GM12878 (cell line): Measurements from ENCODE around the gene TEPSIN. TPM values are rescaled to one million over a fixed set of nuclear protein-coding genes. Genes with fewer than 3 reads are reported as not detected.

Source experiments
- ATAC-seq: fragments of 200-7000 bp; cut with Tn5 transposase; 3 replicates; pipeline ENCODE4 v1.9.1; 2020; ENCODE audit warnings: mild to moderate bottlenecking, moderate library complexity
- BruUV-seq: library from RNA; stranded (reverse); fragments of 400-500 nt; replicated peaks from 2 replicates; lab custom pipeline; 2021; lab: Mats Ljungman, UMichigan
- CTCF ChIA-PET: fragments of 300-600 bp; sonication (Branson Sonifier 250); formaldehyde crosslinking; extraction: SDS; loops from one replicate; lab custom pipeline; 2021; ENCODE audit warnings: inconsistent platforms; lab: Yijun Ruan, JAX
- POLR2A ChIA-PET: fragments of 350-600 bp; formaldehyde crosslinking; extraction: SDS; loops from one replicate; lab custom pipeline; 2021; ENCODE audit warnings: inconsistent platforms; lab: Charles Lee
- RAD21 ChIA-PET: fragments of 300-600 bp; sonication (Branson Sonifier 250); formaldehyde crosslinking; loops from one replicate; lab custom pipeline; 2023; ENCODE audit warnings: antibody characterized with exemption; ENCODE audit not compliant: unreplicated experiment; lab: Charles Lee
- SMC1A ChIA-PET: fragments of 300-600 bp; sonication (Branson Sonifier 250); formaldehyde crosslinking; loops from one replicate; lab custom pipeline; 2023; ENCODE audit not compliant: unreplicated experiment, uncharacterized antibody; lab: Charles Lee
- DNase-seq: peaks from one replicate; pipeline ENCODE4 v3.0.0-alpha.2; 2011; ENCODE audit warnings: low read depth, low spot score
- FAIRE-seq: peaks from 3 replicates; lab custom pipeline; 2011; peaks lifted over from hg19 to GRCh38; lab: Jason Lieb, UNC
- H2AFZ ChIP-seq: 2 replicates; pipeline ENCODE4 v1.6.0; 2011; ENCODE audit warnings: low read depth, low read length, control low read depth; ENCODE audit not compliant: control insufficient read depth
- H3K27ac ChIP-seq: 2 replicates; pipeline ENCODE4 v1.5.1; 2011; ENCODE audit warnings: control low read depth; ENCODE audit not compliant: control insufficient read depth, insufficient read depth
- H3K27me3 ChIP-seq, 2 experiments: replicated peaks in 1 of 2; 2 replicates each; pipeline versions ENCODE4 v1.6.0 to v1.6.1; 2011; ENCODE audit warnings: low read length in 1 of 2; ENCODE audit not compliant: control insufficient read depth in 2 of 2, insufficient read depth in 2 of 2
- H3K36me3 ChIP-seq, 2 experiments: 2 replicates each; pipeline ENCODE4 v1.5.1; 2011; ENCODE audit warnings: low read length in 1 of 2; ENCODE audit not compliant: control insufficient read depth in 2 of 2, insufficient read depth in 2 of 2
- H3K4me1 ChIP-seq: 2 replicates; pipeline ENCODE4 v1.6.1; 2011; ENCODE audit warnings: mild to moderate bottlenecking, low read length, moderate library complexity, mixed read lengths; ENCODE audit not compliant: control insufficient read depth, insufficient read depth
- H3K4me2 ChIP-seq: 2 replicates; pipeline ENCODE4 v1.6.0; 2011; ENCODE audit warnings: control low read depth; ENCODE audit not compliant: control insufficient read depth, insufficient read depth
- H3K4me3 ChIP-seq: fragments of 200-600 bp; sonication (generic); 2 replicates; pipeline ENCODE4 v1.5.1; 2016
- H3K79me2 ChIP-seq: 2 replicates; pipeline ENCODE4 v1.6.0; 2011; ENCODE audit warnings: low read length; ENCODE audit not compliant: control insufficient read depth, insufficient read depth
- H3K9ac ChIP-seq: 2 replicates; pipeline ENCODE4 v1.8.0; 2011; ENCODE audit warnings: low read length, control low read depth, mixed read lengths; ENCODE audit not compliant: control insufficient read depth, insufficient read depth
- H3K9me3 ChIP-seq: replicated peaks from 3 replicates; pipeline ENCODE4 v1.5.1; 2011; ENCODE audit warnings: mild to moderate bottlenecking, low read length; ENCODE audit not compliant: control insufficient read depth, insufficient read depth
- H4K20me1 ChIP-seq: 2 replicates; pipeline ENCODE4 v1.6.0; 2011; ENCODE audit not compliant: control insufficient read depth, insufficient read depth
- ATF2 ChIP-seq: IDR thresholded peaks from 2 replicates; pipeline ENCODE4 v1.6.1; 2012; ENCODE audit warnings: low read length, inconsistent platforms
- EZH2 ChIP-seq: IDR thresholded peaks from 2 replicates; pipeline ENCODE4 v1.6.1; 2012; ENCODE audit warnings: low read depth, mild to moderate bottlenecking, control low read depth, inconsistent platforms, low read length, borderline replicate concordance; ENCODE audit not compliant: control insufficient read depth
- IRF5 ChIP-seq: fragments of 450-650 bp; IDR thresholded peaks from 2 replicates; pipeline ENCODE4 v1.6.1; 2017; ENCODE audit warnings: borderline replicate concordance
- JUNB ChIP-seq: IDR thresholded peaks from 2 replicates; pipeline ENCODE4 v1.6.1; 2016; ENCODE audit warnings: antibody characterized with exemption, mild to moderate bottlenecking
- NBN ChIP-seq: fragments of 450-650 bp; IDR thresholded peaks from 2 replicates; pipeline ENCODE4 v1.6.1; 2016
- NRF1 ChIP-seq: conservative IDR thresholded peaks from 2 replicates; pipeline ENCODE4 v1.6.1; 2011; ENCODE audit warnings: mild to moderate bottlenecking, low read depth, low read length, improper control_type of control experiment
- RCOR1 ChIP-seq: conservative IDR thresholded peaks from 2 replicates; pipeline ENCODE4 v1.6.1; 2012; ENCODE audit warnings: low read depth, low read length, improper control_type of control experiment
- SMC3 ChIP-seq: IDR thresholded peaks from 2 replicates; pipeline ENCODE4 v1.6.1; 2011; ENCODE audit warnings: low read length, improper control_type of control experiment, borderline replicate concordance
- STAT3 ChIP-seq: IDR thresholded peaks from 2 replicates; pipeline ENCODE4 v1.6.1; 2011; ENCODE audit warnings: low read depth, low read length, improper control_type of control experiment
- TAF1 ChIP-seq: IDR thresholded peaks from 2 replicates; pipeline ENCODE4 v1.6.1; 2011; ENCODE audit warnings: mild to moderate bottlenecking, low read depth, low read length, borderline replicate concordance
- ZBED1 ChIP-seq: IDR thresholded peaks from 2 replicates; pipeline ENCODE4 v1.6.1; 2016; ENCODE audit warnings: borderline replicate concordance
- ZNF592 ChIP-seq: fragments of 450-650 bp; IDR thresholded peaks from 2 replicates; pipeline ENCODE4 v1.6.1; 2017; ENCODE audit warnings: mild to moderate bottlenecking, moderate library complexity
- ZNF687 ChIP-seq: fragments of 450-650 bp; IDR thresholded peaks from 2 replicates; pipeline ENCODE4 v1.6.1; 2017; ENCODE audit warnings: mild to moderate bottlenecking, moderate library complexity
- WGBS: methylation state at CpG from one replicate; pipeline ENCODE4 v1.1.6; 2016; ENCODE audit warnings: low lambda C conversion rate; ENCODE audit not compliant: insufficient replicate concordance, insufficient coverage; ENCODE audit errors: missing lambda C conversion rate; 5-methylcytosine and 5-hydroxymethylcytosine counted together
- in situ Hi-C: fragments of 300-500 bp; cut with MboI; formaldehyde crosslinking; loops from 9 replicates; pipeline ENCODE4 v1.14.3; 2018; ENCODE audit warnings: mixed read lengths
- intact Hi-C: fragments of 100-400 bp; cut with micrococcal nuclease; formaldehyde crosslinking; loops from one replicate; pipeline ENCODE4 v1.14.2; 2022; ENCODE audit not compliant: unreplicated experiment
- polyA plus RNA-seq, 11 experiments: library from polyadenylated mRNA; depleted of rRNA in 4 of 11; unstranded in 6 of 11; stranded (reverse) in 5 of 11; fragments of >200 nt; fragmentation: Nextera tagmentation in 4 of 11; fragmentation: Illumina TruSeq in 1 of 11; extraction: Ambion mirVana in 4 of 11; extraction: Trizol in 1 of 11; gene quantifications; 1 replicate in 1 of 11; 2 replicates in 10 of 11; pipeline versions ENCODE4 v1.2.1 to v1.2.3, GENCODE V29; 2011 to 2016; ENCODE audit warnings: inconsistent platforms in 2 of 11, missing spikeins in 2 of 11, low read depth in 1 of 11
- total RNA-seq, 4 experiments: library from RNA; depleted of rRNA in 3 of 4; stranded (reverse); fragments of >200 nt in 3 of 4; fragmentation: Illumina TruSeq in 1 of 4; extraction: Trizol in 1 of 4; gene quantifications; 2 replicates each; pipeline versions ENCODE4 v1.2.1 to v1.2.3, GENCODE V29; 2013 to 2021

Gene TEPSIN
- total and polyA plus RNA-seq, 10 of the 15 experiments (the other 5 are each of a cell fraction or from before 2014, with no cell fraction given) = 0.87 to 36.7 (median 5.3) TPM

GRCh38 chr17:81186203-81186602 is 52.7 kb downstream of the TEPSIN start:
- no peaks in the 10 kb centered on the region; a peak in 2 of 4 replicates for H3K36me3 ChIP-seq
- SMC1A ChIA-PET = no interaction called here
- POLR2A ChIA-PET = no interaction called here
- in situ Hi-C loops (no loop called here), intact Hi-C loops (no loop called here)
- CTCF ChIA-PET = no interaction called here
- H3K9me3 ChIP-seq = no peaks in the 10 kb centered on the region
- H3K79me2 ChIP-seq = no peaks in the 10 kb centered on the region
- RAD21 ChIA-PET = no interaction called here
- H3K9ac ChIP-seq = no peak overlapping the region
- no peak overlapping the region for H3K4me2 ChIP-seq
- BruUV-seq = no TSS peak
- no peak for DNase-seq
- WGBS = 60% methylated on average over 6 of the region's 7 CpGs
- no peak for FAIRE-seq
- H3K4me1 ChIP-seq = no peaks in the 10 kb centered on the region
- H3K4me3 ChIP-seq = no peak overlapping the region
- no peak overlapping the region for H2AFZ ChIP-seq
- H3K27me3 ChIP-seq = no peaks in the 10 kb centered on the region
- H3K27ac ChIP-seq = no peak overlapping the region
- no peak for ATAC-seq
- no peaks in the 10 kb centered on the region for H4K20me1 ChIP-seq
- TF ChIP-seq IRF5 = no peak
- TF ChIP-seq SMC3 = no peak
- no peak for TF ChIP-seq NBN
- TF ChIP-seq NRF1 = no peak
- no peak for TF ChIP-seq ZNF592
- TF ChIP-seq STAT3 = no peak
- no peak for TF ChIP-seq RCOR1
- no peak for TF ChIP-seq JUNB
- TF ChIP-seq ZBED1 = no peak
- no peak for TF ChIP-seq TAF1
- no peak for TF ChIP-seq ZNF687
- no peak for TF ChIP-seq EZH2
- no peak for TF ChIP-seq ATF2
